Activated CD4-positive, alpha-beta T cell treated with anti-CD3 and anti-CD28 coated beads, Interleukin-2, Interleukin-6, amounts not matched to agents 100 ng/mL and 50 ng/mL, durations not matched to agents 16 hours and 8 hours (primary cell): ENCODE data around the gene MED15.
"Not testable (repeated sequence)": the region's sequence is repeated elsewhere in the genome, so short reads cannot be mapped to it uniquely, and the experiment has no call there.

Experiments
- DNase-seq: peaks from one replicate; pipeline ENCODE4 v3.0.0-alpha.2; 2020

MED15 gene

GRCh38 chr22:20586403-20586745 is 79.0 kb downstream of the MED15 start:
- DNase-seq: no peak

GRCh38 chr22:20587206-20587958 is 80.0 kb downstream of the MED15 start:
- no peak for DNase-seq

- no peak for DNase-seq
Observed at GRCh38 chr22:20588092-20588842, 80.9 kb downstream of the MED15 start.

- no peak for DNase-seq
Observed at GRCh38 chr22:20588843-20589581, 81.6 kb downstream of the MED15 start.

- DNase-seq: no peak
Observed at GRCh38 chr22:20589614-20590476, 82.4 kb downstream of the MED15 start.

GRCh38 chr22:20590477-20591294 is 83.3 kb downstream of the MED15 start:
- no peak for DNase-seq

GRCh38 chr22:20591295-20591645 is 83.9 kb downstream of the MED15 start:
- no peak for DNase-seq

- DNase-seq: no peak
Observed at GRCh38 chr22:20591660-20592310, 84.4 kb downstream of the MED15 start.

GRCh38 chr22:20594038-20594437 is 86.6 kb downstream of the MED15 start:
- DNase-seq: not testable (repeated sequence)

- not testable (repeated sequence) for DNase-seq
Observed at GRCh38 chr22:20594486-20594885, 87.1 kb downstream of the MED15 start.

- no peak for DNase-seq
Observed at GRCh38 chr22:20595461-20595860, 88.1 kb downstream of the MED15 start.

- DNase-seq: no peak
Observed at GRCh38 chr22:20599117-20599516, 91.7 kb downstream of the MED15 start.

- DNase-seq: no peak
Observed at GRCh38 chr22:20600137-20600673, 92.8 kb downstream of the MED15 start.

- DNase-seq: no peak
Observed at GRCh38 chr22:20601308-20601707, 93.9 kb downstream of the MED15 start.

GRCh38 chr22:20602609-20603164 is 95.3 kb downstream of the MED15 start:
- no peak for DNase-seq

- no peak for DNase-seq
Observed at GRCh38 chr22:20604092-20604747, 96.8 kb downstream of the MED15 start.

GRCh38 chr22:20604776-20605221 is 97.4 kb downstream of the MED15 start:
- DNase-seq: no peak

GRCh38 chr22:20605328-20605727 is 97.9 kb downstream of the MED15 start:
- no peak for DNase-seq

GRCh38 chr22:20606041-20606783 is 98.8 kb downstream of the MED15 start:
- peak; percentile 79 for DNase-seq
